Diencephalon (tissue), 1 donor: ENCODE results near the gene SSR4. TPM values are rescaled to one million over a fixed set of nuclear protein-coding genes. Genes with fewer than 3 reads are reported as not detected.

Source experiments
- total RNA-seq: library from RNA; depleted of rRNA; stranded (reverse); fragments of >200 nt; gene quantifications from one replicate; pipeline ENCODE4 v1.2.3, GENCODE V29; 2014

Gene SSR4
- total RNA-seq, result 80.5 TPM

DNA sequence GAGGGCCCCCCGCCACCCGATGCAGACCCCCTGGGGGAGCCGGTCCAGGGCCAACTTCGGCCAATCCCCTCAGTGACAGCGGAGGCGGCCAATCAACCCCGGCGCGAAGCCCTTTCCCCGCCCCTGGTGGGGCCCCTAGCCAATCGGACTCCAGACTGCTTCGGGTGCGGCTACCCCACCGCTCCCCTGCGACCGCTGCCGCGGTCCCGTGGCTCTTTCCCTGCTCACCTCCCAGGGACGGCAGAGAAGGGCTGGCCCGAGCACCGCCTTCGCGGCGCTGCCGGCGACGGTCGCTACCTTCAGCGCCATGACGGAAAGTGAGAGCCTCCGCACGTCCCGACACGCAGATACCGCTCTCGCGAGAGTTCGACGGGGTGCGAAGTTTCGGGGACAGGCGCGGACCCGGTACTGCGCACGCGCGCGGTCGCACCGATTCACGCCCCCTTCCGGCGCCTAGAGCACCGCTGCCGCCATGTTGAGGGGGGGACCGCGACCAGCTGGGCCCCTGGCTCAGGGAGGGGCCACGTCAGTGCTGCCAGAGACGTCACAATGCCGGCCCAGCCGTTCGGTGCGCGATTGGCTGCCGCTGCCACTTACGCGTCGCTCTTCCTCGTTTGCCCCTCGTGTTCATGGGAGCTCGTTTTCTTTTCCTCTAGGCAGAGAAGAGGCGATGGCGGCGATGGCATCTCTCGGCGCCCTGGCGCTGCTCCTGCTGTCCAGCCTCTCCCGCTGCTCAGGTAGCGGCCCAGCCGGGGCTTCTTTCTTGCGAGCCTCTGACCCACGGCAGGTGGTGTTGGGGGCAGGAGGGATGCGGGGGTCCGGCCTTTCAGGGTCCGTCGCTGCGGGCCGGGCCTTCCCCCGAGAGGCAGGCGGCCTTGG lies at the start of gene SSR4, which contains the start of gene IDH3G:
Gene SSR4 (plus strand): TSS at position 651 of the 879 bp plus-strand sequence. CDS start 20 bp downstream, at position 671.
Gene IDH3G (minus strand): TSS at position 358 of the 879 bp plus-strand sequence. CDS start 49 bp downstream, at position 309.

DNA sequence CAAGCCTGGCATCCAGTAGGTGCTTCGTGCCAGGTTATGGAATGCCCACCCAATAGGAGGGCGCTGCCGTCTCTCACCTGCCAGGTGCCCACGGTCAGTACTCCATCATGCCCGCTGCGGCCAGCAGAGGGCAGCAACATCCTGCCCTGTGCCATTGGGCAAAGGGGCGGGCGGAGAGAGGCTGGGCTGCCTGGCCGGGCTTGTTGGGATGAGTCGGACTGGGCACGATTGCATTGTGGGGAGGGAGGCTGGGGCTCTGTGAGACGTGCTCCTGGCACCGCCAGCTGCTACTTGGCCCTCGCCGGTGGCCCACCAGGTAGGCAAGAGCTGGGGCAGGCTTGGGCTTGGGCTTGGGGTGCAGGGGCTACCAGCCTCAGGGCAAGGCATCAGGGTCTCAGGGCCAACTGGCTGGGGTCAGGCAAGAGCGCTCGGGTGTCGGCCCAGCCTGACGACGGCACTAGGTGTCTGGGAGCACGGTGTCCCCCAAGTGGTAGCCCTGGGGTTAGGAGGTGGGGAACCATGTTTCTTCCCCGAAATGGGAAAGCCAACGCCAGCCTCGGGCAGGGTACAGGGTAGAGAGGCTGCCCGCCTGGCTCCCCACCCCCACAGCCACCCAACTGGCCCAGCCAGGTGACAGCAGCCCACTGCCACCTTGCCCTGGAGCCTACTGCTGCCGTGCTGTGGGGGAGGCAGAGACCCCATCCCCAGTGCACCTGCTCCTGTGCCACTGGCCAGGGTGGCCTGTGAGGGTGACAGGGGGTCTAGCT lies 30.3 kb upstream of the SSR4 start, which contains the start of gene PLXNB3:
Gene PLXNB3 (plus strand): TSS at position 261 of the 767 bp plus-strand sequence. CDS start 1,287 bp downstream, outside the sequence.

DNA sequence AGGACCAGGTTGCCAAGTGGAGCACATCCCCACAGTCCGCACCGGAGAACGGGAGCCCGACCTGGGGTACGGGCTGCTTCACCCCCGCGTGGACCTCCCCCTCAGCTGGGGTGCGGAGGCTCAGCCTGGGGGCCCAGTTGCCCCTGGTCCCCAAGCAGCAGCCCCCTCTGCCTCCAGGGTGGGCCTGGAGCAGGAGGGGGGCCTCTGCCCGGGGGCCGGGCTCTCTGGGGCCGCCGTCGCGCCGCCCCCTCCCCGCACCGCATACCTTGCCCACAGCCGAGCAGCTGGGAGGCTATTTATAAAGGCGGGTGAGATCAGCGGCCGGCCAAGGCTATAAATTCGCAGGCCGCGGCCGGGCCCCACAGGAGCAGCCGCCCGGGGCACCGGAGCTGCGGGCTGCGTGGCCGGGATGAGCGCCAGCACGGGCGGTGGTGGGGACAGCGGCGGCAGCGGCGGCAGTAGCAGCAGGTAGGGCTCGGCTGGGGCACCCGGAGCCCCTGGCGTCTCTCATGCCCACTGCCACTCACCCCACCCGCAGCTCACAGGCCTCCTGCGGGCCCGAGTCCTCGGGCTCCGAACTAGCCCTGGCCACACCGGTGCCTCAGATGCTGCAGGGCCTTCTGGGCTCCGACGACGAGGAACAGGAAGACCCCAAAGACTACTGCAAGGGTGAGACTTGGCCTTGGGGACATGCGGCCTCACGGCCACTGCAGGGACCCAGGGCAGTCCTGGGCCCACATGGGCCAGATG lies 13.6 kb upstream of the SSR4 start, which contains the start of gene SRPK3:
Gene SRPK3 (plus strand): TSS at position 364 of the 750 bp plus-strand sequence. CDS start 46 bp downstream, at position 410.

DNA sequence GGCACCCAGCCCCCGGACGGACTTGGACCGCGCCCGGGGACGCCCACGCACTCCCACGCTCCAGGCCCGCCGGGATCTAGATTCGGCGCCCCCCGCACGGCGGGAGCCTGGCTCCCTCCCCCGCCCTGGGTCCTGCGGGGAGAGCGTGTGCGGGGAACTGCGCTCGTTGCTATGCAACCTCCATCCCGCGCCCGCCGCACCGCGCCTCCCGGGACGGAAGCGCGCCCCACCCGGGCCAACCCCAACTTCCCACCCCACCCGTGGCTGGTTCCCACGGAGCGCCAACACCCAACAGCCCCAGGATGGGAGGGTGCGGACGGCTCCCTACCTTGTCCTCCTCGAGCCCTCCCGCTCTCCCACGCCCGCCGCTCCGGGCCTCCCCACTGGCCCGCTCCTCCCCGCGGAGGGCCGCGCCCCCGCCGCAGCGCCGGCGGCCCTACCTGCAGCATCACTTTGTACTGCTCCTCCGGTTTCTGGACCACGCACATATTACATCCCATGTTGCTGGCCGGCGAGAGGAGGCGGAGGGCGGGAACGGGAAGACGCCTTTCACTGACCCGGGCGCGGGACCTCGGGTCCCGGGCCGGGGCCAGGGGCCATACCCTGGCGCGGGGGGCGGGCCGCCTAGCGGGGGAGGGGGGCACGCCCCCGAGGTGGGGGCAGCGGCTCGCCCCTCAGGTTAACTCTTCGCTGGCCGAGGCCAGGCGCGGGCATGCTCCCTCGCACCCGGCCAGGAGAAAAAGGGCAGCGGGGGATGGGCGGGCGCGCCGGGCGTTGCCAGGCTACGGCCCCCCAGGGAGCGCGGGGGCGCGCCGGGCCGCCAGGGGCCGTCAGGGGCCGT lies 35.6 kb downstream of the SSR4 start, which contains the start of gene PDZD4:
Gene PDZD4 (minus strand): TSS at position 746 of the 841 bp plus-strand sequence. CDS start 246 bp downstream, at position 500.

Other genes with a start within 250 kb of the SSR4 start
- gene CCNQ, start 195.5 kb upstream of the SSR4 start, total RNA-seq, result 19.6 TPM
- gene DUSP9, start 147.5 kb upstream of the SSR4 start, total RNA-seq, result 2.8 TPM
- gene PNCK, start 120.9 kb upstream of the SSR4 start, total RNA-seq, result 52.6 TPM
- 22.8 TPM for gene SLC6A8, start 106.7 kb upstream of the SSR4 start, total RNA-seq
- 87.9 TPM for gene BCAP31, start 70.3 kb upstream of the SSR4 start, total RNA-seq
- 5.1 TPM for gene ABCD1, start 69.8 kb upstream of the SSR4 start, total RNA-seq
- gene PLXNB3, start 30.4 kb upstream of the SSR4 start, total RNA-seq, result 4.6 TPM
- gene SRPK3, start 13.6 kb upstream of the SSR4 start, total RNA-seq, result 0.46 TPM
- gene IDH3G, start 293 bp upstream of the SSR4 start, total RNA-seq, result 42.0 TPM
- gene PDZD4, start 35.9 kb downstream of the SSR4 start, total RNA-seq, result 125 TPM
- 182 TPM for gene L1CAM, start 91.5 kb downstream of the SSR4 start, total RNA-seq
- gene AVPR2, start 110.0 kb downstream of the SSR4 start, total RNA-seq, result not detected
- 11.1 TPM for gene ARHGAP4, start 131.6 kb downstream of the SSR4 start, total RNA-seq
- gene NAA10, start 140.4 kb downstream of the SSR4 start, total RNA-seq, result 26.1 TPM
- gene RENBP, start 150.0 kb downstream of the SSR4 start, total RNA-seq, result 7.8 TPM
- 15.2 TPM for gene HCFC1, start 177.2 kb downstream of the SSR4 start, total RNA-seq
- gene TMEM187, start 178.1 kb downstream of the SSR4 start, total RNA-seq, result 2.1 TPM
- gene IRAK1, start 225.2 kb downstream of the SSR4 start, total RNA-seq, result 10.8 TPM